OCI-LY3 (cell line): ENCODE data around the gene FCRL1.
A peak's percentile ranks its signal among the peaks of the same experiment; 100 is the strongest.

Experiments used
- H2AFZ ChIP-seq: fragments of 200-600, 300-600 bp; shearing (Covaris generic); 2 replicates; pipeline ENCODE4 v1.6.0; 2014; ENCODE audit warnings: antibody characterized with exemption, low read depth, low read length
- H3K27ac ChIP-seq: fragments of 200-600, 300-600 bp; sonication (generic); 2 replicates; pipeline ENCODE4 v1.5.1; 2014; ENCODE audit warnings: mild to moderate bottlenecking, low read length, moderate library complexity, mixed read lengths
- H3K27me3 ChIP-seq: fragments of 200-600, 300-600 bp; sonication (generic); 2 replicates; pipeline ENCODE4 v1.6.1; 2014; ENCODE audit warnings: low read depth, low read length, mixed read lengths
- H3K36me3 ChIP-seq: fragments of 200-600, 300-600 bp; sonication (generic); replicated peaks from 2 replicates; pipeline ENCODE3; 2014; ENCODE audit warnings: low read depth, low read length, mixed read lengths
- H3K4me1 ChIP-seq: fragments of 300-600, 200-600 bp; sonication (generic); 2 replicates; pipeline ENCODE4 v1.6.1; 2014; ENCODE audit warnings: low read length, mixed read lengths
- H3K4me2 ChIP-seq: fragments of 200-600, 300-600 bp; sonication (generic); 2 replicates; pipeline ENCODE4 v1.6.1; 2014; ENCODE audit warnings: low read length, mixed read lengths
- H3K4me3 ChIP-seq: fragments of 300-600, 200-600 bp; sonication (generic); 2 replicates; pipeline ENCODE4 v1.5.1; 2014; ENCODE audit warnings: antibody characterized with exemption, mild to moderate bottlenecking, low read length, moderate library complexity
- H3K79me2 ChIP-seq: fragments of 300-600, 200-600 bp; shearing (Covaris generic); 2 replicates; pipeline ENCODE4 v1.6.1; 2014; ENCODE audit warnings: mild to moderate bottlenecking, low read length, mixed read lengths
- H3K9ac ChIP-seq: fragments of 300-600, 200-600 bp; shearing (Covaris generic); 2 replicates; pipeline ENCODE4 v1.6.0; 2014; ENCODE audit warnings: mild to moderate bottlenecking, low read length, moderate library complexity
- H3K9me3 ChIP-seq: fragments of 200-600, 300-600 bp; shearing (Covaris generic); 2 replicates; pipeline ENCODE4 v1.6.1; 2014; ENCODE audit warnings: low read length, mixed read lengths; ENCODE audit not compliant: insufficient read depth
- H4K20me1 ChIP-seq: fragments of 200-600, 300-600 bp; sonication (generic); 2 replicates; pipeline ENCODE4 v1.6.1; 2016; ENCODE audit warnings: low read length, mixed read lengths; ENCODE audit not compliant: insufficient read depth
- CTCF ChIP-seq: fragments of 200-600, 300-600 bp; sonication (generic); IDR thresholded peaks from 2 replicates; pipeline ENCODE4 v1.5.1; 2014; ENCODE audit warnings: antibody characterized with exemption, low read length, low read depth
- EZH2phosphoT487 ChIP-seq: fragments of 200-600 bp; shearing (Covaris generic); IDR thresholded peaks from 2 replicates; pipeline ENCODE4 v1.6.1; 2018; ENCODE audit warnings: antibody characterized with exemption, mixed run types, low read depth

Gene FCRL1

DNA sequence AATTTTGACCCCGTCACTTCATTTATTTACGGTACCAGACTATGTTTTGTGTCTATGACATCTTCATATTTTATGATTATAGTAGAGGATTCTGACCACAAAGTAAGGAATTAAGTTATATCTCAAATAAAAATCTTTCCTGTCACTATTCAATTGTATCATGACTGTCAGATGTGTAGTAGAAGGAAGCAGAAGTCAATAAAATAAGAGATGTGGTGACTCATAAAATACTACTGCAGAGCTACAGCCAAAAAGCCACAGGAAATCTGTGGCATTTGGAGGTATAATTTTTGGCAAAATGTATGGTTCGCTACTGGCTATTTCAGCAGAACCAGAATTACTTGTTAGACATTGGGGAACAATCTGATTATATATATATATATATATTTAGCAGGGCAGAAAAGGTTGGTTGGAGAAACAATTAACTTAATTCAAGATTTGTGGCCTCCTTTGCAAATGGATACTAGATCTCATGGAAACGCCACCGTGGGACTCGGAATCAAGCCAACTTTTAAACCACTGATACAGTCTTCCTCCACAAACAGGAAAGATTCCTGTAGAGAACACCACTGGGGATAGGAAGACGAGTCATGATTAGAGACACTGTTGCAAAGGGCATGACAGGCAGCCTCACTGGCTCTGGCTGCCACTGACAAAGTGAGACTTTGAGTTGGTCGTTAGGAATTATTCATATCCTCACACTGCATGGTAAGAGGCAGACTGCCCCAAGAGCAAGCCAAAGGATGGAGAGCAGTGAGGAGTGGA, 48.1 kb downstream of the FCRL1 start:
- Histone ChIP-seq H3K4me3 (no peak overlapping the region), H3K79me2 (no peaks in the 10 kb centered on the region), H3K27me3 (peaks cover 58% of the 10 kb centered on the region), H3K9me3 (no peaks in the 10 kb centered on the region), H3K4me2 (0 out of 2 replicates have a peak overlapping the region, but pooled peaks have one; percentile 7), H4K20me1 (no peaks in the 10 kb centered on the region), H3K36me3 (no peaks in the 10 kb centered on the region), H3K9ac (no peak overlapping the region), H2AFZ (no peak overlapping the region), H3K27ac (no peak overlapping the region), H3K4me1 (peaks cover 56% of the 10 kb centered on the region)
- no peak for TF ChIP-seq CTCF
- TF ChIP-seq EZH2phosphoT487 = no peak

- peaks cover 48% of the 10 kb centered on the region for H3K27me3 ChIP-seq
- no peak overlapping the region for H3K27ac ChIP-seq
- no peaks in the 10 kb centered on the region for H3K36me3 ChIP-seq
- no peaks in the 10 kb centered on the region for H4K20me1 ChIP-seq
- H3K4me1 ChIP-seq = peaks cover 44% of the 10 kb centered on the region
- H2AFZ ChIP-seq = no peak overlapping the region
- peak; percentile 77 for TF ChIP-seq CTCF
- no peak for TF ChIP-seq EZH2phosphoT487
- no peak overlapping the region for H3K4me2 ChIP-seq
- no peak overlapping the region for H3K9ac ChIP-seq
- H3K4me3 ChIP-seq = no peak overlapping the region
- H3K79me2 ChIP-seq = no peaks in the 10 kb centered on the region
- H3K9me3 ChIP-seq = no peaks in the 10 kb centered on the region
These were observed 49.4 kb downstream of the FCRL1 start for GRCh38 chr1:157770442-157771043.

DNA sequence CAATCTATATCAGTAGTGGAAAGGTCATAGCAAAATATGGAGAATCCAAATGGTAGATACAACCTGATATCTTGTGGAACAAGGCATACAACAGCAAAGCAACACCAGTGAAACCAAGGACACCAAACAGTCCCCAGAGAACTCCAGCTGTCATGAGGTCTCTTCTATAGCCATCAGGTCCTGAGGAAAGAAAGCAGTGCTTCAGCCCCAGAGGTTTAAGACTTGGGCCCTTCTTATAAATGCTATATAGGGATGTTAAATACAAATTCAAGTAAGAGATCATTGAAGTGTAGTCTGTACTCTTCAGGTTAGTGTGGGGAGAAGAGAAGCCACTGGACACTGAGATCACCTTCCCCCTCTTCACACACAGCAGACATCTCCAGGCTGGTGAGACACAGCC, 53.1 kb downstream of the FCRL1 start:
- peaks cover 41% of the 10 kb centered on the region for H3K27me3 ChIP-seq
- no peaks in the 10 kb centered on the region for H4K20me1 ChIP-seq
- H2AFZ ChIP-seq = no peak overlapping the region
- H3K4me3 ChIP-seq = no peak overlapping the region
- H3K9me3 ChIP-seq = no peaks in the 10 kb centered on the region
- H3K4me1 ChIP-seq = peaks cover 6% of the 10 kb centered on the region
- no peak overlapping the region for H3K9ac ChIP-seq
- H3K79me2 ChIP-seq = no peaks in the 10 kb centered on the region
- H3K4me2 ChIP-seq = no peak overlapping the region
- no peak overlapping the region for H3K27ac ChIP-seq
- no peaks in the 10 kb centered on the region for H3K36me3 ChIP-seq
- TF ChIP-seq CTCF (no peak), EZH2phosphoT487 (no peak)

DNA sequence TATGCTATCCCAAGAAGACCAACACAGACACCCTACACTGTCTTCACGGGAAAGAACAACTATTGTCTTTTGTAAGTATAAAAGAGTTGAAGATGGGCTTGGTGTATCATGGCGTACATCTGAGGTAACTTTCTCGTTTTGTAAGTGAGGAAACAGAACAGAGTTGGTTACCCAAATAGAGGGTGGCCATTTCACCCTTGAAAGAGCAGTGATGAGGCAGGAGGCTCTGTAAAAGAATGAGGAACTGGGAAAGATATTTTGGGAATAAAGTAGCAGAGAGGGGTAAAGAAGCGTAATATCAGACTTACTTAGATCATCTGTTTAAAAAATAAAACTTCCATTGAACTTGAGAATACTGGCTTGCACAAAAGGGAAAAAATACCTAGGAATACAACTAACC, 61.9 kb downstream of the FCRL1 start:
- Histone ChIP-seq H3K27ac (no peak overlapping the region), H3K9me3 (peaks cover 16% of the 10 kb centered on the region; the same call in 1 of the 2 replicates), H3K36me3 (peaks cover 4% of the 10 kb centered on the region), H3K4me2 (no peak overlapping the region), H3K4me3 (no peak overlapping the region), H3K27me3 (no peaks in the 10 kb centered on the region), H3K4me1 (peaks cover 4% of the 10 kb centered on the region; the same call in 1 of the 2 replicates), H4K20me1 (no peaks in the 10 kb centered on the region), H2AFZ (no peak overlapping the region), H3K79me2 (no peaks in the 10 kb centered on the region), H3K9ac (no peak overlapping the region)
- TF ChIP-seq EZH2phosphoT487 = no peak
- TF ChIP-seq CTCF = no peak
